Tongue (tissue), 3 donors: ENCODE measurements around the gene CRLF3. TPM values are rescaled to one million over a fixed set of nuclear protein-coding genes. Genes with fewer than 3 reads are reported as not detected.
"Not testable (repeated sequence)": the region's sequence is repeated elsewhere in the genome, so short reads cannot be mapped to it uniquely, and the experiment has no call there.

ENCODE experiments used
- DNase-seq: peaks from one replicate; pipeline ENCODE4 v3.0.0-alpha.2; 2015
- small RNA-seq: library from RNA; depleted of rRNA; stranded (forward); fragments of <200 nt; gene quantifications from one replicate; pipeline ENCODE3, GENCODE V24; 2014; ENCODE audit warnings: low replicate concordance
- total RNA-seq: library from RNA; depleted of rRNA; stranded (reverse); fragments of >200 nt; gene quantifications from one replicate; pipeline ENCODE4 v1.2.3, GENCODE V29; 2014

The CRLF3 gene
- total RNA-seq, 1 donor from 2014 or later = 13.3 TPM

DNA sequence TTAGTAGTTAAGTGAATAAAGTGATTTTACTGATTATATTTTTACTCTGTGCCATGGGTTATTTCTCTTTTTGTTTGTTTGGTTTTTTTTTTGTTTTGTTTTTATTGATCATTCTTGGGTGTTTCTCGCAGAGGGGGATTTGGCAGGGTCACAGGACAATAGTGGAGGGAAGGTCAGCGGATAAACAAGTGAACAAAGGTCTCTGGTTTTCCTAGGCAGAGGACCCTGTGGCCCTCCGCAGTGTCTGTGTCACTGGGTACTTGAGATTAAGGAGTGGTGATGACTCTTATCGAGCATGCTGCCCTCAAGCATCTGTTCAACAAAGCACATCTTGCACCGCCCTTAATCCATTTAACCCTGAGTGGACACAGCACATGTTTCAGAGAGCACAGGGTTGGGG is 88.8 kb downstream of the CRLF3 start:
- not testable (repeated sequence) for DNase-seq

DNA sequence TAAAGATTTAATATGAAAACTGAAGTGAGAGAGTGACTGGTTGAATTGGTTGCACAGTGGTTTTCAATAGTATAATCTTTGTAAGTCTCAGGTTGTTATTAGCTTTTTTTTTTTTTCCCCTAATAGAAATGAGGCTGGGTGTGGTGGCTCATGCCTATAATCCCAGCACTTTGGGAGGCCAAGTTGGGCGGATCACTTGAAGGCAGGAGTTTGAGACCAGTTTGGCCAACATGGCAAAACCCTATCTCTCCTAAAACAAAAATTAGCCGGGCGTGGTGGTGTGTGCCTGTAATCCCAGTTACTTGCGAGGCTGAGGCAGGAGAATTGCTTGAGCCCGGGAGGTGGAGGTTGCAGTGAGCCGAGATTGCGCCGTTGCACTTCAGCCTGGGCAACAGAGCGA is 89.3 kb downstream of the CRLF3 start:
- DNase-seq = not testable (repeated sequence)

DNA sequence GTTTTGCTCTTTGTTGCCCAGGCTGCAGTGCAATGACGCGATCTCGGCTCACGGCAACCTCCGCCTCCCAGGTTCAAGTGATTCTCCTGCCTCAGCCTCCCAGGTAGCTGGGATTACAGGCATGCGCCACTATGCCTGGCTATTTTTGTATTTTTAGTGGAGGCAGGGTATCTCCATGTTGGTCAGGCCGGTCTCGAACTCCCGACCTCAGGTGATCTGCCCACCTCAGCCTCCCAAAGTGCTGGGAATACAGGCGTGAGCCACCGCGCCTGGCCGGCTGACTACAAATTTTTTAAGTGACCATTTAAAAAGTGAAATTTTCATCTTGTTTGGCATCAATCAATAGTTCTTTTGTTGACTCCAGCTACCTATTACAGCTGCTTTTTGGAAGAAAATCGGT is 90.3 kb downstream of the CRLF3 start:
- not testable (repeated sequence) for DNase-seq

Small RNA genes within 50 kb of the gene (small RNA-seq; reads per million reads assigned to genes)
- gene RNU6-298P = not detected

Other genes with a start within 250 kb of the CRLF3 start
- 4.9 TPM for gene ATAD5, start 7.3 kb upstream of the CRLF3 start, total RNA-seq
- gene TEFM, start 81.5 kb upstream of the CRLF3 start, total RNA-seq = 14.7 TPM
- 5.5 TPM for gene ADAP2, start 97.3 kb upstream of the CRLF3 start, total RNA-seq
- 13.7 TPM for gene RNF135, start 146.3 kb upstream of the CRLF3 start, total RNA-seq